NT2/D1 (cell line): ENCODE data around the gene MEN1.

Experiments
- SUZ12 ChIP-seq: IDR thresholded peaks from 2 replicates; pipeline ENCODE4 v1.6.1; 2011; ENCODE audit not compliant: insufficient read length, insufficient read depth; ENCODE audit errors: extremely low read depth
- YY1 ChIP-seq: IDR thresholded peaks from 2 replicates; pipeline ENCODE4 v1.6.1; 2011; ENCODE audit not compliant: insufficient read length, insufficient read depth

GRCh38 chr11:64796047-64796756 lies 14.1 kb downstream of the MEN1 start:
- TF ChIP-seq YY1 (no peak), SUZ12 (no peak)
